Heart right ventricle (tissue), 16 donors: ENCODE data around the gene ITPR3. TPM values are rescaled to one million over a fixed set of nuclear protein-coding genes. Genes with fewer than 3 reads are reported as not detected.

ENCODE experiments used
- ATAC-seq, 8 donors: fragments of 200-7000 bp; cut with Tn5 transposase; one replicate each; pipeline ENCODE4 v1.9.1; 2020; ENCODE audit warnings: mild to moderate bottlenecking in 8 of 8, moderate library complexity in 8 of 8, moderate number of reproducible peaks in 1 of 8
- DNase-seq, 2 donors: peaks; one replicate each; pipeline ENCODE4 v3.0.0-alpha.2; 2020
- H3K27ac ChIP-seq, 10 donors: fragments of 200-600 bp; sonication (generic) in 2 of 10; one replicate each; pipeline versions ENCODE4 v1.5.0 to v1.8.0; 2020 to 2022; ENCODE audit warnings: mild to moderate bottlenecking in 3 of 10
- H3K27me3 ChIP-seq, 7 donors: fragments of 200-600 bp; one replicate each; pipeline ENCODE4 v1.8.0; 2021 to 2022; ENCODE audit warnings: mild to moderate bottlenecking in 2 of 7
- H3K36me3 ChIP-seq, 9 donors: fragments of 200-600 bp; sonication (generic) in 1 of 9; one replicate each; pipeline versions ENCODE4 v1.5.0 to v1.8.0; 2020 to 2022; ENCODE audit warnings: mild to moderate bottlenecking in 2 of 9
- H3K4me1 ChIP-seq, 9 donors: fragments of 200-600 bp; sonication (generic) in 1 of 9; one replicate each; pipeline versions ENCODE4 v1.5.0 to v1.8.0; 2020 to 2022; ENCODE audit warnings: mild to moderate bottlenecking in 4 of 9
- H3K4me3 ChIP-seq, 10 donors: fragments of 200-600 bp; sonication (generic) in 2 of 10; one replicate each; pipeline versions ENCODE4 v1.5.0 to v1.8.0; 2020 to 2022; ENCODE audit warnings: mild to moderate bottlenecking in 7 of 10, moderate library complexity in 2 of 10
- H3K9me3 ChIP-seq, 11 donors: fragments of 200-600 bp in 10 of 11; sonication (generic) in 2 of 11; one replicate each; pipeline versions ENCODE4 v1.5.0 to v1.8.0; 2013 to 2022; ENCODE audit warnings: mild to moderate bottlenecking in 2 of 11, control low read depth in 1 of 11, moderate library complexity in 1 of 11
- WGBS, 2 donors: extraction: QIAGEN DNeasy Blood & Tissue Kit; methylation state at CpG; one replicate each; pipeline ENCODE4 v1.1.7; 2013; ENCODE audit warnings: inconsistent platforms in 1 of 2; 5-methylcytosine and 5-hydroxymethylcytosine counted together
- intact Hi-C, 10 donors: fragments of 100-400 bp; cut with DNase I; formaldehyde crosslinking; loops; one replicate each; pipeline versions ENCODE4 v1.11.1 to v1.14.2; 2022
- polyA plus RNA-seq, 2 donors: library from polyadenylated mRNA; stranded (reverse); fragments of 200-250 nt; gene quantifications; one replicate each; pipeline ENCODE4 v1.2.3, GENCODE V29; 2013
- total RNA-seq, 10 donors: library from RNA; stranded (reverse); fragmentation: NEBNext Ultra II Directional in 3 of 10; extraction: Animal tissue kit (Norgen Biotek cat#: 25700) in 3 of 10; gene quantifications; one replicate each; pipeline versions ENCODE4 v1.2.1 to v1.2.4, GENCODE V29; 2021 to 2023
- TF ChIP-seq, protein P1 (sequence below), 9 donors: fragments of 200-600 bp; sonication (generic) in 2 of 9; IDR thresholded peaks; one replicate each; pipeline versions ENCODE4 v1.5.0 to v1.8.0; 2021 to 2022; ENCODE audit warnings: antibody characterized with exemption in 9 of 9, mild to moderate bottlenecking in 5 of 9, moderate library complexity in 1 of 9
- donor health status: Arrhythmogenic right ventricular cardiomyopathy.
- donor health status: ischemic (EF 13 %, LVEDD 7.1; RV severe dilation, severe dysfunction).
- donor health status: healthy with polysubstance abuse.
- donor health status: DM: no; HTN: yes; CAD: no.
- donor health status: DM: no; HTN: no; CAD: no.
- donor health status: ischemic (EF 25% LVEDD 6.9; RV normal size, moderate dysfunction).
- donor health status: ischemic (EF 25% LVEDD 5.7; RV mildly dilated, moderate dysfunction).
- donor health status: healthy.
- donor health status: DM: yes; HTN: yes; CAD: no.
- donor health status: Ischemic cardiomyopathy.
- donor health status: ischemic (EF 35%, LVEDD 5.7; RV mildly dilated, moderate dysfunction).
- donor health status: nonischemic (EF 11% LVEDD 7.7; RV severe dilation, severe dysfunction).
- donor health status: DM: yes; HTN: yes; CAD: no.
- donor health status: PGD.
- donor health status: ischemic (EF 29% LVEDD 5.4; RV normal size, mild dysfunction).
- donor health status: nonischemic (EF 23%, LVEDD 6.1; RV moderate dilation, normal function).

ITPR3 gene
- total and polyA plus RNA-seq, 12 donors, result 3.2 to 16.7 (median 6.0) TPM

DNA sequence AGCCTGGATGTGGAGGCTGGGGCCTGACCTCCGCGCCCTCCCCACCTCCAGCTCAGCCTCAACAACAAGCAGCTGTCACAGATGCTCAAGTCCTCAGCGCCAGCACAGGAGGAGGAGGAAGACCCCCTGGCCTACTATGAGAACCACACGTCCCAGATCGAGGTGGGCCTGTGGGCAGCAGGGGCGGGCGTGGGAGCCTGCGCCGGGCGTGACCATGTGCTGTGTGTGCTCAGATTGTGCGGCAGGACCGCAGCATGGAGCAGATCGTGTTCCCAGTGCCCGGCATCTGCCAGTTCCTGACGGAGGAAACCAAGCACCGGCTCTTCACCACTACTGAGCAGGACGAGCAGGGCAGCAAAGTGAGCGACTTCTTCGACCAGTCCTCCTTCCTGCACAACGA, 66.9 kb downstream of the ITPR3 start:
- no peak for DNase-seq
- H3K36me3 ChIP-seq, result peaks cover 0 to 97% (median 11%) of the 10 kb centered on the region in 9 donors
- intact Hi-C loops, result no loop called here

DNA sequence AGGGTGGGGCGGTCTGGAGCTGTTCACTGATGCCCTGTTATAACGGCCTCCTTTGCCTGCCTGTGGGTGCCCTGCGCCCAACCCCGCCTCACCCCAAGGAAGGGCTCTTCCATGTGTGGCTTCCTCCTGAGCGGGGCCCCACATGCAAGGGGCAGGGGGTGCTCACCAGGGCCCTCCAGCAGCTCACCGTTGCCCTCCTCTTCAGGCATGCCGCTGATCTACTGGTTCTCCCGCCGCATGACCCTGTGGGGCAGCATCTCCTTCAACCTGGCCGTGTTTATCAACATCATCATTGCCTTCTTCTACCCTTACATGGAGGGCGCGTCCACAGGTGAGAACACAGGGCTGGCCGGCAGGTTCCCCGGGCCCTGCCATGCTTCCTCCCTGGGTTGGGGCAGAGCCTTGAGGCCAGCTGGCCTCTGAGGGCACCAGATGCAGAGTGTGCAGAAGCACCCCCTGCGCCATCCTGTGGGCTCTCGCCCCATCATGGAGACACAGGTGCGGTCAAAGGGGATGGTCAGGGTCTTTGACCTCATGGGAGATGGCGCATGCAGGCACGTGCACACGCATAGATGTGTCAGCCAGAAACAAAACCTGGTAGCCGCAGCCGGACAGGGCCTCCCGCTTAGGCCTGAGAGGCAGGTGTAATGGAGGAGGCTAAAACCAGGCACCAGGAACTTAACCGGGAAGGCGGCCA, 67.5 kb downstream of the ITPR3 start:
- no peak for DNase-seq

More for the DNA sequence above, 66.9 kb downstream of the ITPR3 start:
- WGBS, 2 donors, result 94 to 95% methylated on average over 17 to 20 of the region's 20 CpGs
- Histone ChIP-seq H3K9me3 (no peaks in the 10 kb centered on the region), H3K4me1 (peaks cover 14 to 29% (median 19%) of the 10 kb centered on the region in 9 donors), H3K27ac (no peak overlapping the region), H3K4me3 (no peak overlapping the region), H3K27me3 (no peaks in the 10 kb centered on the region)
- ATAC-seq, result no peak
- TF ChIP-seq, protein P1, sequence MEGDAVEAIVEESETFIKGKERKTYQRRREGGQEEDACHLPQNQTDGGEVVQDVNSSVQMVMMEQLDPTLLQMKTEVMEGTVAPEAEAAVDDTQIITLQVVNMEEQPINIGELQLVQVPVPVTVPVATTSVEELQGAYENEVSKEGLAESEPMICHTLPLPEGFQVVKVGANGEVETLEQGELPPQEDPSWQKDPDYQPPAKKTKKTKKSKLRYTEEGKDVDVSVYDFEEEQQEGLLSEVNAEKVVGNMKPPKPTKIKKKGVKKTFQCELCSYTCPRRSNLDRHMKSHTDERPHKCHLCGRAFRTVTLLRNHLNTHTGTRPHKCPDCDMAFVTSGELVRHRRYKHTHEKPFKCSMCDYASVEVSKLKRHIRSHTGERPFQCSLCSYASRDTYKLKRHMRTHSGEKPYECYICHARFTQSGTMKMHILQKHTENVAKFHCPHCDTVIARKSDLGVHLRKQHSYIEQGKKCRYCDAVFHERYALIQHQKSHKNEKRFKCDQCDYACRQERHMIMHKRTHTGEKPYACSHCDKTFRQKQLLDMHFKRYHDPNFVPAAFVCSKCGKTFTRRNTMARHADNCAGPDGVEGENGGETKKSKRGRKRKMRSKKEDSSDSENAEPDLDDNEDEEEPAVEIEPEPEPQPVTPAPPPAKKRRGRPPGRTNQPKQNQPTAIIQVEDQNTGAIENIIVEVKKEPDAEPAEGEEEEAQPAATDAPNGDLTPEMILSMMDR (IDR thresholded peaks at IDR 0.05), result no peak

GRCh38 chr6:33689148-33689494, 68.0 kb downstream of the ITPR3 start:
- intact Hi-C loops, result no loop called here
- no peak for ATAC-seq
- peak in 1 of 2 donors; percentile 6 for DNase-seq
- H3K27me3 ChIP-seq, result no peaks in the 10 kb centered on the region
- no peaks in the 10 kb centered on the region for H3K9me3 ChIP-seq
- WGBS, 2 donors, result 80 to 98% methylated on average over 12 of the region's 12 CpGs
- H3K4me1 ChIP-seq, result peaks cover 25 to 40% (median 30%) of the 10 kb centered on the region in 9 donors
- H3K4me3 ChIP-seq, result no peak overlapping the region
- peaks cover 0 to 96% (median 4%) of the 10 kb centered on the region in 9 donors for H3K36me3 ChIP-seq
- H3K27ac ChIP-seq, result no peak overlapping the region
- TF ChIP-seq, protein P1 (IDR thresholded peaks at IDR 0.05), result no peak

More for the DNA sequence above, 67.5 kb downstream of the ITPR3 start:
- Histone ChIP-seq H3K4me3 (no peak overlapping the region), H3K27ac (no peak overlapping the region), H3K36me3 (peaks cover 0 to 97% (median 6%) of the 10 kb centered on the region in 9 donors), H3K27me3 (no peaks in the 10 kb centered on the region), H3K4me1 (peaks cover 20 to 35% (median 25%) of the 10 kb centered on the region in 9 donors), H3K9me3 (no peaks in the 10 kb centered on the region)
- ATAC-seq, result no peak
- WGBS, 2 donors, result 93 to 97% methylated on average over 25 of the region's 25 CpGs
- intact Hi-C loops, result no loop called here
- TF ChIP-seq, protein P1 (IDR thresholded peaks at IDR 0.05), result no peak

DNA sequence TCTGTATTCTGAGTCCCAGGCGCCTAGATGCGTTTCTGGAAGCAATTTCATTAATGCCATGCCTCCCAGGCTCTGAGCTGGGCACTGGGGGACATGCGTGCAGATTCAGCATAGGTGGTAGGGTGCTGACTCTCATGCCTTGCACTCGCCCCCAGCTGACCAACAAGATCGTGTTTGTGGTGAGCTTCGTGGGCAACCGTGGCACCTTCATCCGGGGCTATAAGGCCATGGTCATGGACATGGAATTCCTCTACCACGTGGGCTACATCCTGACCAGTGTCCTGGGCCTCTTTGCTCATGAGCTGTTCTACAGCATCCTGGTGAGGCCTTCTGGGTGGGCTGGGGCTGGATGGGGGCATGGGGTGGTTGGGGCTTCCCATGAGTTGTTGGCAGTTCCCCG, 68.8 kb downstream of the ITPR3 start:
- H3K27me3 ChIP-seq, result no peaks in the 10 kb centered on the region
- H3K9me3 ChIP-seq, result no peaks in the 10 kb centered on the region
- ATAC-seq (no peak), DNase-seq (no peak)
- no peak overlapping the region for H3K27ac ChIP-seq
- H3K36me3 ChIP-seq, result peaks cover 0 to 91% (median 4%) of the 10 kb centered on the region in 9 donors
- 94 to 95% methylated on average over 10 of the region's 10 CpGs for WGBS, 2 donors
- intact Hi-C loops, result loop anchor here in 2 of 10 donors (10.0 kb wide), 2 partner anchors 255 to 485 kb away; partner anchors contain the start of genes HSD17B8 (in 1 of the 2), RING1 (in 1 of the 2), RXRB (in 1 of the 2) and SLC39A7 (in 1 of the 2)
- TF ChIP-seq, protein P1 (IDR thresholded peaks at IDR 0.05), result no peak
- no peak overlapping the region for H3K4me3 ChIP-seq
- peaks cover 32 to 48% (median 37%) of the 10 kb centered on the region in 9 donors for H3K4me1 ChIP-seq
